Panc1 (cell line): ENCODE measurements around the gene KHDRBS2. TPM values are rescaled to one million over a fixed set of nuclear protein-coding genes. Genes with fewer than 3 reads are reported as not detected.

ENCODE experiments used
- ATAC-seq: fragments of 200-7000 bp; cut with Tn5 transposase; 2 replicates; pipeline ENCODE4 v1.9.1; 2020; ENCODE audit warnings: mild to moderate bottlenecking, moderate library complexity
- BruUV-seq: library from RNA; stranded (reverse); fragments of 400-500 nt; replicated peaks from 2 replicates; lab custom pipeline; 2021; lab: Mats Ljungman, UMichigan
- CTCF ChIA-PET: fragments of 300-600 bp; sonication (Branson Sonifier 250); formaldehyde crosslinking; loops from one replicate; lab custom pipeline; 2022; ENCODE audit warnings: antibody characterized with exemption; lab: Charles Lee
- POLR2A ChIA-PET: fragments of 300-600 bp; sonication (Branson Sonifier 250); formaldehyde crosslinking; loops from one replicate; lab custom pipeline; 2022; ENCODE audit warnings: antibody characterized with exemption; lab: Charles Lee
- DNase-seq: peaks from one replicate; pipeline ENCODE4 v3.0.0-alpha.2; 2010; ENCODE audit warnings: low read depth, low spot score
- H3K27ac ChIP-seq: 2 replicates; pipeline ENCODE4 v1.5.1; 2011; ENCODE audit warnings: mild to moderate bottlenecking, low read length, inconsistent platforms
- H3K27me3 ChIP-seq: fragments of 200-500 bp; sonication (Bioruptor generic); 2 replicates; pipeline ENCODE4 v1.6.0; 2014; ENCODE audit warnings: low read length, inconsistent platforms; ENCODE audit not compliant: control insufficient read depth, insufficient read depth
- H3K36me3 ChIP-seq: fragments of 200-500 bp; sonication (Bioruptor generic); 2 replicates; pipeline ENCODE4 v1.5.1; 2014; ENCODE audit warnings: inconsistent platforms, mild to moderate bottlenecking, low read length, moderate library complexity; ENCODE audit not compliant: control insufficient read depth, insufficient read depth
- H3K4me1 ChIP-seq: 2 replicates; pipeline ENCODE4 v1.5.1; 2011; ENCODE audit warnings: inconsistent platforms, mild to moderate bottlenecking, low read length, moderate library complexity; ENCODE audit not compliant: control insufficient read depth, insufficient read depth
- H3K4me3 ChIP-seq, 2 experiments: 2 replicates each; pipeline ENCODE4 v1.5.1; 2011 to 2012; ENCODE audit warnings: low read depth in 2 of 2, low read length in 2 of 2, mild to moderate bottlenecking in 2 of 2, inconsistent platforms in 1 of 2, moderate library complexity in 1 of 2
- H3K9me3 ChIP-seq: fragments of 200-500 bp; sonication (Bioruptor generic); 2 replicates; pipeline ENCODE4 v1.5.1; 2014; ENCODE audit warnings: low read depth, mild to moderate bottlenecking, inconsistent platforms, low read length, moderate library complexity; ENCODE audit not compliant: control insufficient read depth, insufficient read depth
- CTCF ChIP-seq: fragments of 450-650 bp; IDR thresholded peaks from 2 replicates; pipeline ENCODE4 v1.5.1; 2017; ENCODE audit warnings: mild to moderate bottlenecking
- POLR2AphosphoS5 ChIP-seq: IDR thresholded peaks from 2 replicates; pipeline ENCODE4 v1.6.1; 2012; ENCODE audit warnings: mild to moderate bottlenecking, low read depth, low read length, moderate library complexity
- REST ChIP-seq, 2 experiments: IDR thresholded peaks; 2 replicates each; pipeline ENCODE4 v1.6.1; 2011 to 2012; ENCODE audit warnings: low read depth in 2 of 2, control low read depth in 1 of 2, low read length in 1 of 2, mild to moderate bottlenecking in 1 of 2, moderate library complexity in 1 of 2; ENCODE audit not compliant: insufficient read depth in 1 of 2
- SIN3A ChIP-seq: IDR thresholded peaks from 2 replicates; pipeline ENCODE4 v1.6.1; 2012; ENCODE audit warnings: low read depth, mild to moderate bottlenecking, low read length, moderate library complexity, borderline replicate concordance; ENCODE audit not compliant: insufficient read depth
- TCF7L2 ChIP-seq: IDR thresholded peaks from 2 replicates; pipeline ENCODE4 v1.6.1; 2011; ENCODE audit warnings: mild to moderate bottlenecking, low read depth, low read length, inconsistent platforms
- in situ Hi-C: cut with HindIII; loops from 2 replicates; pipeline ENCODE4 v1.10.0; 2016; ENCODE audit warnings: low sequenced_read_pairs, low pct_unique_long_range_greater_than_20kb
- intact Hi-C: fragments of 100-400 bp; cut with micrococcal nuclease; formaldehyde crosslinking; loops from one replicate; pipeline ENCODE4 v1.10.0; 2022; ENCODE audit not compliant: unreplicated experiment
- total RNA-seq: library from RNA; stranded (reverse); gene quantifications from one replicate; pipeline ENCODE4 v1.2.1, GENCODE V29; 2021; ENCODE audit not compliant: unreplicated experiment

The KHDRBS2 gene
- total RNA-seq, 1 experiment from 2014 or later = not detected

- intact Hi-C loops (no loop called here), in situ Hi-C loops (no loop called here)
- Histone ChIP-seq H3K36me3 (no peaks in the 10 kb centered on the region), H3K27ac (no peak overlapping the region), H3K9me3 (no peaks in the 10 kb centered on the region), H3K4me3 (no peak overlapping the region), H3K4me1 (no peaks in the 10 kb centered on the region), H3K27me3 (no peaks in the 10 kb centered on the region)
- no TSS peak for BruUV-seq
- ChIA-PET POLR2A (no interaction called here), CTCF (no interaction called here)
- ATAC-seq (no peak), DNase-seq (no peak)
- no peak for TF ChIP-seq REST (IDR thresholded peaks at IDR 0.05; ENCODE audit: insufficient read depth in 1 of 2, low read depth in 2 of 2, low read length in 1 of 2)
- TF ChIP-seq SIN3A = no peak
- TF ChIP-seq TCF7L2 = no peak
- TF ChIP-seq CTCF = no peak
- no peak for TF ChIP-seq POLR2AphosphoS5
Observed at GRCh38 chr6:61868507-61869080, 417.4 kb downstream of the KHDRBS2 start.

GRCh38 chr6:61867635-61868034, 418.4 kb downstream of the KHDRBS2 start:
- Histone ChIP-seq H3K36me3 (no peaks in the 10 kb centered on the region), H3K9me3 (no peaks in the 10 kb centered on the region), H3K27ac (no peak overlapping the region), H3K4me1 (no peaks in the 10 kb centered on the region), H3K4me3 (no peak overlapping the region), H3K27me3 (no peaks in the 10 kb centered on the region)
- CTCF ChIA-PET = no interaction called here
- POLR2A ChIA-PET = no interaction called here
- in situ Hi-C loops (no loop called here), intact Hi-C loops (no loop called here)
- TF ChIP-seq TCF7L2 = no peak
- TF ChIP-seq REST (IDR thresholded peaks at IDR 0.05; ENCODE audit: insufficient read depth in 1 of 2, low read depth in 2 of 2, low read length in 1 of 2) = no peak
- no peak for TF ChIP-seq POLR2AphosphoS5
- no peak for TF ChIP-seq CTCF
- no peak for TF ChIP-seq SIN3A
- ATAC-seq = no peak
- BruUV-seq = no TSS peak
- no peak for DNase-seq
